Measurements from ENCODE around the gene RBL2.

Gene RBL2

DNA sequence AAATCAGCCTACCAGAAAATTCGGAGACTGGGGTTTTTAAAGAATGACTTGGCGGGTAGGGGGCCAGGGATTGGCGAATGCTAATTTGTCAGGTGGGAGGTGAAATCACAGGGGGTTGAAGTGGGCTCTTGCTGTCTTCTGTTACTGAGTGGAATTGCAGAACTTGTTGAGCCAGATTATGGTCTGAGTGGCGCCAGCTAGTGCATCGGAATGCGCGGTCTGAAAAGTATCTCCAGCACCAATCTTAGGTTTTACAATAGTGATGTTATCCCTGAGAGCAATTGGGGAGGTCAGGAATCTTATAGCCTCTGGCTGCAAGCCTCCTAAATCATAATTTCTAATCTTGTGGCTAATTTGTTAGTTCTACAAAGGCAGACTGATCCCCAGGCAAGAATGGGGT, 762 bp upstream of the RBL2 start:
- TF ChIP-seq, protein P1, sequence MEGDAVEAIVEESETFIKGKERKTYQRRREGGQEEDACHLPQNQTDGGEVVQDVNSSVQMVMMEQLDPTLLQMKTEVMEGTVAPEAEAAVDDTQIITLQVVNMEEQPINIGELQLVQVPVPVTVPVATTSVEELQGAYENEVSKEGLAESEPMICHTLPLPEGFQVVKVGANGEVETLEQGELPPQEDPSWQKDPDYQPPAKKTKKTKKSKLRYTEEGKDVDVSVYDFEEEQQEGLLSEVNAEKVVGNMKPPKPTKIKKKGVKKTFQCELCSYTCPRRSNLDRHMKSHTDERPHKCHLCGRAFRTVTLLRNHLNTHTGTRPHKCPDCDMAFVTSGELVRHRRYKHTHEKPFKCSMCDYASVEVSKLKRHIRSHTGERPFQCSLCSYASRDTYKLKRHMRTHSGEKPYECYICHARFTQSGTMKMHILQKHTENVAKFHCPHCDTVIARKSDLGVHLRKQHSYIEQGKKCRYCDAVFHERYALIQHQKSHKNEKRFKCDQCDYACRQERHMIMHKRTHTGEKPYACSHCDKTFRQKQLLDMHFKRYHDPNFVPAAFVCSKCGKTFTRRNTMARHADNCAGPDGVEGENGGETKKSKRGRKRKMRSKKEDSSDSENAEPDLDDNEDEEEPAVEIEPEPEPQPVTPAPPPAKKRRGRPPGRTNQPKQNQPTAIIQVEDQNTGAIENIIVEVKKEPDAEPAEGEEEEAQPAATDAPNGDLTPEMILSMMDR (IDR thresholded peaks at IDR 0.05; ENCODE audit: low read depth, low read length): no peak
- no peak overlapping the region for H3K4me3 ChIP-seq (replicated peaks in 1 of 2; ENCODE audit: low read depth in 2 of 2, low read length in 2 of 2)
- DNase-seq (ENCODE audit: low read depth in 2 of 2): peak in 1 of 2 donors; percentile 4

DNA sequence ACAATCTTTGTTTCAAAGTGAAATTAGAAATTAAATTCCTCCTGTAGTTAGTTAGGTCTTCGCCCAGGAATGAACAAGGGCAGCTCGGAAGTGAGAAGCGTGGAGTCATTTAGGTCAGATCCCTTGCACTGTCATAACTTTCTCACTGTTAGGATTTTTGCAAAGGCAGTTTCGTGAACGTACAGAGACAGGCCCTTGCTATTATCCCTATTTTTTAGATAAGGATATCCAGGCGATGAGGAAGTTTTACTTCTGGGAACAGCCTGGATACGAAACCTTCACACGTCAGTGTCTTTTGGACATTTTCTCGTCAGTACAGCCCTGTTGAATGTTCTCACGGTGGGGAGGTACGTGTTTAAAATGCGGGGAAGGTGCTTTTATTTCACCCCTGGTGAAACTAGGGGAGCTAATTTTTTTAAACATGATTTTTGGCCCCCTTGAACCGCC, 318 bp upstream of the RBL2 start:
- DNase-seq (ENCODE audit: low read depth in 2 of 2): no peak
- H3K4me3 ChIP-seq (replicated peaks in 1 of 2; ENCODE audit: low read depth in 2 of 2, low read length in 2 of 2): peak overlapping the region; percentile 37 to 98
- TF ChIP-seq, protein P1 (IDR thresholded peaks at IDR 0.05; ENCODE audit: low read depth, low read length): no peak

DNA sequence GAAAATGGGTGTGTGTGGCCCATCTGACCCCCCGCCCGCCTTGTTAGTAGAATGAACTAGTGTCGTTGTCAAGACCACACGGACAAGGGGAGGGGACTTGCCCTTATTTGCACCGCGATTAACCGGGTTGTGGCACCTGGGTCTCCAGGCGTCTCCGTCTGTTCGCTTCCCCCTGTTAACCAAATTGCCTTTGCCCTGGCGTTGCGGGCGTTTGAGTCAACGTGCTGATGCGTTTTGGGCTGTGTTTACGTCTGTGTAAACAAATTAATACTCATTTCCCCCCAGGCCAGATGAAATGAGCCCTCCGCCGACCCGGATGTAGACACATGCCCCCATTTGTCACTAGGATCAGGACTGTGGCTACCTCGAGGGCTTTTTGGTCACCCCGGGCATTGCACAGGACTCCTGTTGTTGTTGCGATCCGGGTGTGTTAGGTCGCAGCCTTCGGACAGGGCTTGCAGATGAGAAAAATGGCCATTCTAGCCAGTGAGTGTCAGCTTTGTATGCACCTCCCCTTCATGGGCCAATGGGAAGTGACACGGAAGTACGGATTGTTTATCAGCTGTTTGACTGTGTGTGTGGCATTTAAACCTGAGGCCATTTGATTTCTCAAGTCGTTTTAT, 906 bp downstream of the RBL2 start:
- TF ChIP-seq, protein P1 (IDR thresholded peaks at IDR 0.05; ENCODE audit: low read depth, low read length): no peak
- peak overlapping the region; percentile 97 to 98 for H3K4me3 ChIP-seq (replicated peaks in 1 of 2; ENCODE audit: low read depth in 2 of 2, low read length in 2 of 2)
- peak; percentile 90 to 91 for DNase-seq (ENCODE audit: low read depth in 2 of 2)

DNA sequence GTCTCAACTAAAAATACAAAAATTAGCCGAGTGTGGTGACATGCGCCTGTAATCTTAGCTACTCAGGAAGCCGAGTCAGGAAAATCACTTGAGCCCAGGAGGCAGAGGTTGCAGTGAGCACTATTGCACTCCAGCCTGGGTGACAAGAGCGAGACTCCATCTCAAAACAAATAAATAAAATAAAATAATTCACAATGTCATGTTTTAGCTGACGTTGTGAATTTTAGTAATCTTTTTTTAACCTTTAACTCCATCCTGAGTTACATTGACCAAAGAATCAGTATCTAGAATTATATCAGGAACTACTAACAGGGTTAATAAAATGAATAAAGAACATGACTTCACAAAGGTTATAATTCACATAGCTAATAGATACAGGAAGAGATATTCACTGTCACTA, 5.9 kb downstream of the RBL2 start:
- DNase-seq (ENCODE audit: low read depth in 2 of 2): no peak
- TF ChIP-seq, protein P1 (IDR thresholded peaks at IDR 0.05; ENCODE audit: low read depth, low read length): no peak
- no peak overlapping the region for H3K4me3 ChIP-seq (replicated peaks in 1 of 2; ENCODE audit: low read depth in 2 of 2, low read length in 2 of 2)

DNA sequence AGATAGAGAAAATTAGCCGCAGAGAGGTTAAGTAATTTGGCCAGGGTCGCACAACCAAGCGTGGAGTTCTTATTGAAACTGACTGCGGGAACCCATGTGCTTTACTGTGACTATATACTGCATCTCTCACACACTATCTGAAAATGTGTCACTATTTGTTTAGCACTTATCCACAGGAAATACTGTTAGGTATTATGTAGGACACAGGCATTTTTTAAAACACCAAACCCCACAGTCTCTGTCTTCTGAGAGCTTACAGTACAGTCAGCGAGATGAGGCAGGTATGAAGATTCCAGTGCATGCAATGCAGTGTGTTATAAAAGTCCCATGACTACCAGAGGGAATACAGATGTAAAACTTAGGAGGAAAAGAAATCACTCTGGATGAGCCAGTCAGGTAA, 11.3 kb downstream of the RBL2 start:
- no peak for DNase-seq (ENCODE audit: low read depth in 2 of 2)
- no peak overlapping the region for H3K4me3 ChIP-seq (replicated peaks in 1 of 2; ENCODE audit: low read depth in 2 of 2, low read length in 2 of 2)
- TF ChIP-seq, protein P1 (IDR thresholded peaks at IDR 0.05; ENCODE audit: low read depth, low read length): no peak

DNA sequence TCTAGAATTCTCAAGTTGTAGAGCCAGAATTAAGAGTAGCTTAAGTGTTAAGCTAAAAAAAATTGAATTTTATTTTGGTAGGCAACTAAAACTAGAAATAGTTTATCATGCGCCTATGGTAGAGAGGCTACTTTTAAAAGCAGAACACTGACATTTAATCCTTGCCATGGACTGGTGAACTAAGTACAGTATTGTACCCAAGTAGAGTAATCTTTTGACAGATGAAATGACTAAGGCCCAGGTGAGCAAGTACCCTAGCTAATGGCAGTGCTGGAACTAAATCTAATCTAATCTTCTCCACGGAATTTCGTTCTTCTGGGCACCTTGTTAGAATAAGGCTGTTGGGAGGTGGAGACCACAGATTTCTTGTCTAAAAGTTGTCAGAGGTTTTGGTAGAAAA, 11.8 kb downstream of the RBL2 start:
- DNase-seq (ENCODE audit: low read depth in 2 of 2): no peak
- TF ChIP-seq, protein P1 (IDR thresholded peaks at IDR 0.05; ENCODE audit: low read depth, low read length): no peak
- no peak overlapping the region for H3K4me3 ChIP-seq (replicated peaks in 1 of 2; ENCODE audit: low read depth in 2 of 2, low read length in 2 of 2)

Measured in cardiac fibroblast (primary cell).